Body of pancreas (tissue), 4 donors: ENCODE measurements around the gene TCN2.

ENCODE experiments used
- CTCF ChIP-seq, 7 experiments: fragments of 450-650 bp in 4 of 7; fragments of 200-600 bp in 3 of 7; sonication (generic) in 3 of 7; IDR thresholded peaks; one replicate each; pipeline ENCODE4 v1.5.1; 2016 to 2019; ENCODE audit warnings: antibody characterized with exemption in 7 of 7
- POLR2A ChIP-seq, 3 donors: fragments of 450-650 bp; IDR thresholded peaks; one replicate each; pipeline ENCODE4 v1.6.1; 2016; ENCODE audit warnings: antibody characterized with exemption in 3 of 3, mild to moderate bottlenecking in 2 of 3

- TF ChIP-seq POLR2A (IDR thresholded peaks at IDR 0.05) (no peak), CTCF (IDR thresholded peaks at IDR 0.05) (no peak)
Observed at GRCh38 chr22:30654361-30654760, 47.4 kb downstream of the TCN2 start.
